Fibroblast of lung (primary cell): ENCODE data around the gene ACTMAP.

Source experiments
- CTCF ChIP-seq, 2 donors: IDR thresholded peaks in 1 of 2; conservative IDR thresholded peaks in 1 of 2; 1 replicate in 1 of 2; 2 replicates in 1 of 2; pipeline ENCODE4 v1.5.1; 2011 to 2012; ENCODE audit warnings: low read length in 2 of 2, control low read depth in 1 of 2, inconsistent platforms in 1 of 2, low read depth in 1 of 2, mild to moderate bottlenecking in 1 of 2
- EZH2 ChIP-seq: IDR thresholded peaks from 2 replicates; pipeline ENCODE4 v1.5.1; 2012; ENCODE audit warnings: low read length, control low read depth, mild to moderate bottlenecking; ENCODE audit errors: missing control alignments

GRCh38 chr19:40724855-40725254, 25.4 kb downstream of the ACTMAP start:
- TF ChIP-seq CTCF (conservative IDR thresholded peaks at IDR 0.05 in 1 of 2, IDR thresholded peaks at IDR 0.05 in 1 of 2; ENCODE audit: low read depth in 1 of 2, low read length in 2 of 2) (no peak), EZH2 (no peak)
